GM18868 (cell line): ENCODE measurements around the gene IL4.
"Not testable (repeated sequence)": the region's sequence is repeated elsewhere in the genome, so short reads cannot be mapped to it uniquely, and the experiment has no call there.

Experiments
- ATAC-seq: cut with Tn5 transposase; IDR thresholded peaks from one replicate; pipeline ENCODE4 v1.9.1; 2021; ENCODE audit warnings: mild to moderate bottlenecking, moderate library complexity; ENCODE audit not compliant: unreplicated experiment

The IL4 gene

GRCh38 chr5:132673939-132674630, at the start of gene IL4:
Gene IL4, plus strand, starts transcription at chr5:132673989. Its CDS starts 62 bp downstream, at chr5:132674051.
- no peak for ATAC-seq

GRCh38 chr5:132627470-132627869, 46.3 kb upstream of the IL4 start:
- ATAC-seq, result no peak

- no peak for ATAC-seq
These were observed 45.0 kb upstream of the IL4 start for GRCh38 chr5:132628814-132629213.

DNA sequence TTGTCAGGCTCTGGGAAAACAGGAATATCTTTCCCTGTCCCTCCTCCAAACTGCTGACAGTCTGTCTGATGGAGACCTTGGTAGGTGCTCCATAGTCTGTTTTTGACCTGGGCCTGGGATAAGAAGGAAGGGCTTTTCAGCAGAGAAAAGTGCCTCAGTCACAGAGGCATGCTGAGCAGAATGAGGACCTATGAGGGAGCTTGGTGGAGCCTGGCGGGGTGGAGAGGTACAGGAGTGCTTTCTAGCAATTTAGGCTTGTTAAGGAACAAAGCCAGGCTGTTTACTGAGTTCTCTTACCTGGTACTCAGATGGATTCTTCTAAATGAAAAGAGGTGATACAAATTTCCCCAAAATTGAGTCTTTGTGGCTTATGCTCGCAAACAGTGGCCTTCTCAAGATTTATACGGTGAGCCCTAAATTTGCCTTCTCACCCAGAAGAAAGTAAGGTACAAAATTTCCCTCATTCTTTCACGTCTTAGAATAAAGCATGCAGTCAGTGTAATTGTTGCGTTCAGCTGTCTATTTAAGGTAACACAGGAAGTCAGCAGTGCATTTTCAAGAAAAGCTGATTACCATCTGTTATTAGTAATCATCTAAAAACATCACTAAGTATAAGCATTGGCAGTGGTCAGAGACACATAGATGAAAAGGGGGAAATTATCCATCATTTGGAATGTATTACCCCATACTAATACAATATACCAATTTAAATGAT, 44.4 kb upstream of the IL4 start:
- peak; percentile 88 for ATAC-seq

GRCh38 chr5:132633587-132633986, 40.2 kb upstream of the IL4 start:
- not testable (repeated sequence) for ATAC-seq

- ATAC-seq, result peak; percentile 56
These were observed 37.9 kb upstream of the IL4 start for GRCh38 chr5:132635873-132636272.

- ATAC-seq, result no peak
These were observed 36.5 kb upstream of the IL4 start for GRCh38 chr5:132637241-132637640.

DNA sequence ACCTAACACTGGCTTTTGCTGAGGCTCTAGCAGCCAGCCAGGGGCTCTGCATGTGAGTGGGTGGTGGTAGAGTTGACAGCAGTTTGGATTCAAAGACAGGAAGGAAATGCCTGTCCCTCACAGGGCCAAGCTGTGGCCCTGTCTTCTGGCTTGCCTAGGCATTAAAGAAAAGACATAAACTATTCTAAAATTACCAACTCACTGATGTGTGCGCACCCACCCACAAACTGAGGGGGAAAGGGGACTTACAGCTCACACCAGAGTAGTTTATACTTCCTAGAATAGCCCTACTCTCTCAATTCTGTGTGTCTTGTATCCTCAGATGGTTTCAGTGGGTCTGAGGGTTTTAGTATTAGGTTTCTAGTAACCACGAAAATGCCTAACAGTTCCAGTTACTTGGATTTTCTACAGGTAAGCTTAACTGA, 34.1 kb upstream of the IL4 start:
- ATAC-seq, result peak; percentile 64

GRCh38 chr5:132640613-132641012, 33.2 kb upstream of the IL4 start:
- no peak for ATAC-seq

DNA sequence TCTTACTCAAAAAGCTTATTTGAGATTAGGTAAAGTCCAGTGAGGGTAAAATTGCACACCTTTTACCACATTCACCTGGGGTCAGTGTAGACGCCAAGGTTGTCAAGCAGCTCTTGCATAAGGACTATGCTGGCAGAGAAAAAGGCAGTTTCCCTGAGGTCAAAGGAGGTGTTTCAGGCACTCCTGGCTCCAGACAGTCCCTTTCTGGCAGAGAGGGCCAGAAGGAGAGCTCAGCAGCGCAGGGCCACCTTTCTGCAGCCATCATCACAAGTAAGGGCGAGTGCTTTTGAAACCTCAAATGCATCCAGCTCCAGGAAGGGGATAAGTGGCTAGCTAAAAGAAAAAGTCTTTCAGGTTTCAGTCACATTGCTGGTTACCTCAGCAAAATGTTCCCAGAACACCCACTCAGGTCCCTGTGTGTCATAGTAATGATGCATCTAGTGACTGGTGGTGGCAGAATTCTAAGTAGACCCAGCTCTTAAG, 32.5 kb upstream of the IL4 start:
- ATAC-seq, result peak; percentile 49

- no peak for ATAC-seq
These were observed 31.9 kb upstream of the IL4 start for GRCh38 chr5:132641841-132642240.

GRCh38 chr5:132644177-132644576, 29.6 kb upstream of the IL4 start:
- ATAC-seq, result no peak

GRCh38 chr5:132646583-132647266, 27.1 kb upstream of the IL4 start:
- no peak for ATAC-seq

- ATAC-seq, result no peak
These were observed 26.3 kb upstream of the IL4 start for GRCh38 chr5:132647473-132647872.

DNA sequence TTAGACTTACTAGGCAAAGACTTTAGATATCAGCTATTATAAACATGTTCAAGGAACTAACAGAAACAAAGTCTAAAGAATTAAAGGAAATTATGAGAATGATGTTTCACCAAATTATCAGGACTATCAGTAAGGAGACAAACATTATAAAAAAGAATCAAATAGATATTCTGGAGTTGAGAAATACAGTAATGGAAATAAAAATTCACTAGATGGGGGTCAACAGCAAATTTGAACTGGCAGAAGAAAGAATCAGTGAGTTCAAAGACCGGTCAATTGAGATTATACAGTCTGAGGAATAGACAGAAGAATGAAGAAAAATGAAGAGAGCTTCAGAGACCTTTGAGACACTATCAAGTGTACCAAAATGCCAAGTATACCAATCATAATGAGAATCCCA, 25.4 kb upstream of the IL4 start:
- ATAC-seq, result no peak

GRCh38 chr5:132651838-132652469, 21.8 kb upstream of the IL4 start:
- no peak for ATAC-seq

GRCh38 chr5:132653716-132654115, 20.1 kb upstream of the IL4 start:
- ATAC-seq, result no peak

DNA sequence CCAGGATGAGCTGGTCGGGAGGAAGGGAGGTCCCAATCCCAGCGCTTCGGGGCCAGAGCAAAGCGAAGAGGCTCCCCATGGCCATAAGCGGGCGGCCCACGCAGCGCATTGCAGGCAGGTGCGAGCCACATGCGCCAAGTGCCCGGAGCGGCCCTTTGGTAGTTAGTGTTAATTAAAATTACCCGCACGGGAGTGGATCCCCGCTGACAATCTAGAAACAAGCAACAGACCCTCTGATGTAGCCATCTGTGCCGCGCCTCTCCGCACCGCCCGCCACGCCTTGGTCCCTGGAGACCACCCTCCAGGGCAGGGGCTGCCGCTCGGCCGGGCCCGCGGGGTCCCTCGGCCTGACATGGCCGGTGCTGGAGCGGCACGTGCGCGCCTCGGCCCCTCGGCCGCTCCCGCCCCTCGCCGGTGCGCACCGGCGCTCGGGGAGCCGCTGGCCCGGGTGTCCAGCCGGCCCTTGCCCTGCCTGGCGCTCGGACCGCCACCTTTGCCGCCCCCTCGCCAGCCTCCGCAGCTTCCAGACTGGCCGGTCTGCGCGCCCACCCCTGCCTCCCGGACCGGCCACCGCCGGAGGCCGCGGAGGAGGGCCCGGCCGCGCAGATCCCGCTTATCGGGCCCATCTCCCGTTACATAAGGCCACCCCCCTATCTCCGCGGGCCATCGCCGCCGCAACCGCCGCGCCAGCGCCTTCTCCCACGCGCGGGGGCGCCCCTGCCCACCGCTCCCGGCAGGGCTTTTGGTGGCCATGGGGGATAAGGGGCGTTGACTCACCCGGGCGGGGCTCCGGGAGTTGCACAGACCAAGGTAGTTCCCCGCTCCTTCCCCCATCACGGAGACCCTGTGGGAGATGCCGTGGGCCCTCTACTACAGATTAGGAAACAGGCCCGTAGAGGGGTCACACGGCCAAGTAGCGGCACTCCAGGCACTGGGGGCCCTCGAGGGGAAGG, 17.7 kb upstream of the IL4 start:
- no peak for ATAC-seq

GRCh38 chr5:132656774-132657355, 16.9 kb upstream of the IL4 start:
- no peak for ATAC-seq
